Caco-2 (cell line): ENCODE data around the gene TCF7L1. TPM values are rescaled to one million over a fixed set of nuclear protein-coding genes. Genes with fewer than 3 reads are reported as not detected.
A peak's percentile ranks its signal among the peaks of the same experiment; 100 is the strongest.

Source experiments
- BruUV-seq: library from RNA; stranded (reverse); fragments of 400-500 nt; replicated peaks from 2 replicates; lab custom pipeline; 2021; lab: Mats Ljungman, UMichigan
- CTCF ChIA-PET: fragments of 300-600 bp; sonication (Branson Sonifier 250); formaldehyde crosslinking; loops from one replicate; lab custom pipeline; 2022; ENCODE audit warnings: antibody characterized with exemption; lab: Charles Lee
- POLR2A ChIA-PET: fragments of 300-600 bp; sonication (Branson Sonifier 250); formaldehyde crosslinking; loops from one replicate; lab custom pipeline; 2022; ENCODE audit warnings: antibody characterized with exemption; lab: Charles Lee
- DNase-seq, 2 experiments: peaks; one replicate each; pipeline versions ENCODE4 v3.0.0 to v3.0.0-alpha.2; 2020 to 2022
- H3K27me3 ChIP-seq: replicated peaks from 2 replicates; pipeline ENCODE4 v1.6.0; 2011; ENCODE audit warnings: low read length; ENCODE audit not compliant: control insufficient read depth, insufficient read depth
- H3K36me3 ChIP-seq: 2 replicates; pipeline ENCODE4 v1.5.1; 2011; ENCODE audit warnings: low read length; ENCODE audit not compliant: control insufficient read depth, insufficient read depth
- H3K4me1 ChIP-seq: fragments of 250-450 bp; sonication (Bioruptor Pico); 2 replicates; pipeline ENCODE4 v1.5.1; 2020; ENCODE audit warnings: mild to moderate bottlenecking
- H3K4me3 ChIP-seq: 2 replicates; pipeline ENCODE4 v1.5.1; 2011; ENCODE audit warnings: low read depth, mild to moderate bottlenecking, control low read depth, low read length
- H3K9me3 ChIP-seq: fragments of 250-450 bp; sonication (Bioruptor Pico); 2 replicates; pipeline ENCODE4 v1.5.1; 2020; ENCODE audit warnings: mild to moderate bottlenecking, moderate library complexity
- H3K27ac Mint-ChIP-seq: one replicate; pipeline ENCODE4 v1.8.0; 2022; ENCODE audit warnings: mixed read lengths; ENCODE audit not compliant: unreplicated experiment
- H3K27me3 Mint-ChIP-seq: one replicate; pipeline ENCODE4 v1.8.0; 2022; ENCODE audit warnings: mixed read lengths; ENCODE audit not compliant: insufficient read depth, unreplicated experiment
- H3K36me3 Mint-ChIP-seq: one replicate; pipeline ENCODE4 v1.8.0; 2022; ENCODE audit warnings: mild to moderate bottlenecking, mixed read lengths; ENCODE audit not compliant: insufficient read depth, unreplicated experiment
- H3K4me1 Mint-ChIP-seq: one replicate; pipeline ENCODE4 v1.8.0; 2022; ENCODE audit warnings: low read depth, mixed read lengths; ENCODE audit not compliant: unreplicated experiment
- H3K4me3 Mint-ChIP-seq: one replicate; pipeline ENCODE4 v1.8.0; 2022; ENCODE audit warnings: mild to moderate bottlenecking, moderate library complexity, mixed read lengths; ENCODE audit not compliant: unreplicated experiment
- H3K9me3 Mint-ChIP-seq: one replicate; pipeline ENCODE4 v1.8.0; 2022; ENCODE audit warnings: mixed read lengths; ENCODE audit not compliant: unreplicated experiment
- CTCF ChIP-seq, 2 experiments: fragments of 200-600 bp in 1 of 2; IDR thresholded peaks; 1 replicate in 1 of 2; 2 replicates in 1 of 2; pipeline versions ENCODE4 v1.5.1 to v1.8.0; 2011 to 2022; ENCODE audit warnings: antibody characterized with exemption in 1 of 2, control low read depth in 1 of 2, inconsistent platforms in 1 of 2, low read depth in 1 of 2, low read length in 1 of 2, mild to moderate bottlenecking in 1 of 2, moderate library complexity in 1 of 2; ENCODE audit not compliant: insufficient read depth in 1 of 2, severe bottlenecking in 1 of 2, unreplicated experiment in 1 of 2
- intact Hi-C: fragments of 100-400 bp; cut with micrococcal nuclease; formaldehyde crosslinking; loops from one replicate; pipeline ENCODE4 v1.10.0; 2022; ENCODE audit not compliant: unreplicated experiment
- total RNA-seq: library from RNA; stranded (reverse); gene quantifications from 2 replicates; pipeline ENCODE4 v1.2.3, GENCODE V29; 2022

The TCF7L1 gene
- total RNA-seq, 1 experiment from 2014 or later = 29.0 TPM

- no peak for TF ChIP-seq CTCF (IDR thresholded peaks at IDR 0.05; ENCODE audit: insufficient read depth in 1 of 2, low read depth in 1 of 2, low read length in 1 of 2, severe bottlenecking in 1 of 2, unreplicated experiment in 1 of 2)
- Mint-ChIP-seq H3K27me3 (no peaks in the 10 kb centered on the region), H3K9me3 (no peaks in the 10 kb centered on the region), H3K4me1 (peaks cover 12% of the 10 kb centered on the region), H3K27ac (no peak overlapping the region), H3K4me3 (no peak overlapping the region), H3K36me3 (no peaks in the 10 kb centered on the region)
- Histone ChIP-seq H3K9me3 (no peaks in the 10 kb centered on the region), H3K36me3 (no peaks in the 10 kb centered on the region), H3K4me1 (no peaks in the 10 kb centered on the region), H3K4me3 (no peak overlapping the region), H3K27me3 (no peaks in the 10 kb centered on the region)
- BruUV-seq = no TSS peak
- intact Hi-C loops = no loop called here
- no peak for DNase-seq
- ChIA-PET POLR2A (no interaction called here), CTCF (no interaction called here)
Observed at GRCh38 chr2:85242321-85242720, 109.1 kb downstream of the TCF7L1 start.

GRCh38 chr2:85243101-85244072, 110.2 kb downstream of the TCF7L1 start:
- no TSS peak for BruUV-seq
- peak; percentile 39 to 61 for TF ChIP-seq CTCF (IDR thresholded peaks at IDR 0.05; ENCODE audit: insufficient read depth in 1 of 2, low read depth in 1 of 2, low read length in 1 of 2, severe bottlenecking in 1 of 2, unreplicated experiment in 1 of 2)
- H3K27me3 ChIP-seq = no peaks in the 10 kb centered on the region
- no peak overlapping the region for H3K4me3 Mint-ChIP-seq
- H3K36me3 ChIP-seq = no peaks in the 10 kb centered on the region
- CTCF ChIA-PET = interaction anchor here (1.0 to 1.5 kb wide), 4 partner anchors 16 to 110 kb away, joined by 3 to 5 read pairs (median 4); partner anchors contain the start of gene TCF7L1
- POLR2A ChIA-PET = interaction anchor here (0.6 kb wide), 1 partner anchor 9 kb away, joined by 3 read pairs; no protein-coding TSS in a partner anchor
- no peaks in the 10 kb centered on the region for H3K27me3 Mint-ChIP-seq
- intact Hi-C loops = loop anchor here (1.0 kb wide), 1 partner anchor 110 kb away; the partner anchor contains the start of gene TCF7L1
- H3K4me3 ChIP-seq = no peak overlapping the region
- H3K9me3 ChIP-seq = no peaks in the 10 kb centered on the region
- peaks cover under 1% of the 10 kb centered on the region; the same call in 1 of the 2 replicates for H3K4me1 ChIP-seq
- H3K4me1 Mint-ChIP-seq = peaks cover 16% of the 10 kb centered on the region
- DNase-seq = peak; percentile 50 to 68
- H3K36me3 Mint-ChIP-seq = no peaks in the 10 kb centered on the region
- H3K9me3 Mint-ChIP-seq = no peaks in the 10 kb centered on the region
- no peak overlapping the region for H3K27ac Mint-ChIP-seq

- H3K4me3 ChIP-seq = no peak overlapping the region
- no peaks in the 10 kb centered on the region for H3K36me3 ChIP-seq
- intact Hi-C loops = no loop called here
- no peaks in the 10 kb centered on the region for H3K27me3 ChIP-seq
- H3K4me1 Mint-ChIP-seq = peaks cover 31% of the 10 kb centered on the region
- TF ChIP-seq CTCF (IDR thresholded peaks at IDR 0.05; ENCODE audit: insufficient read depth in 1 of 2, low read depth in 1 of 2, low read length in 1 of 2, severe bottlenecking in 1 of 2, unreplicated experiment in 1 of 2) = no peak
- H3K27ac Mint-ChIP-seq = no peak overlapping the region
- ChIA-PET POLR2A (no interaction called here), CTCF (interaction anchor here (0.6 kb wide), 1 partner anchor 14 kb away, joined by 3 read pairs; no protein-coding TSS in a partner anchor)
- no peak for DNase-seq
- peaks cover 13% of the 10 kb centered on the region for H3K4me1 ChIP-seq
- H3K9me3 ChIP-seq = no peaks in the 10 kb centered on the region
- no peaks in the 10 kb centered on the region for H3K27me3 Mint-ChIP-seq
- no peaks in the 10 kb centered on the region for H3K9me3 Mint-ChIP-seq
- no peaks in the 10 kb centered on the region for H3K36me3 Mint-ChIP-seq
- H3K4me3 Mint-ChIP-seq = no peak overlapping the region
- BruUV-seq = no TSS peak
Observed at GRCh38 chr2:85244828-85245227, 111.6 kb downstream of the TCF7L1 start.
